NCI-H345 (cell line): ENCODE data around the gene MOSPD2.

ENCODE experiments used
- DNase-seq: peaks from one replicate; lab custom pipeline; 2025; lab: John Stamatoyannopoulos, UW

The MOSPD2 gene

GRCh38 chrX:14872851-14873675, at the start of gene MOSPD2, which contains the start of gene FANCB:
MOSPD2 (plus strand) TSS chrX:14873421; CDS start chrX:14873529, 108 bp downstream.
FANCB (minus strand) TSS chrX:14873069; CDS start chrX:14865510, 7,559 bp downstream.
- DNase-seq = peak; percentile 97

- no peak for DNase-seq
Measured at GRCh38 chrX:14825851-14826250, 47.4 kb upstream of the MOSPD2 start.

GRCh38 chrX:14826319-14826718, 46.9 kb upstream of the MOSPD2 start:
- no peak for DNase-seq

- no peak for DNase-seq
Measured at GRCh38 chrX:14829643-14830042, 43.6 kb upstream of the MOSPD2 start.

- DNase-seq = no peak
Measured at GRCh38 chrX:14832151-14832550, 41.1 kb upstream of the MOSPD2 start.

- no peak for DNase-seq
Measured at GRCh38 chrX:14832586-14832985, 40.6 kb upstream of the MOSPD2 start.

- DNase-seq = no peak
Measured at GRCh38 chrX:14837155-14837554, 36.1 kb upstream of the MOSPD2 start.

GRCh38 chrX:14843666-14844065, 29.6 kb upstream of the MOSPD2 start:
- no peak for DNase-seq

- no peak for DNase-seq
Measured at GRCh38 chrX:14851526-14851925, 21.7 kb upstream of the MOSPD2 start.

GRCh38 chrX:14864631-14865030, 8.6 kb upstream of the MOSPD2 start:
- no peak for DNase-seq

- no peak for DNase-seq
Measured at GRCh38 chrX:14865201-14865600, 8.0 kb upstream of the MOSPD2 start.

- DNase-seq = no peak
Measured at GRCh38 chrX:14871767-14872166, 1.5 kb upstream of the MOSPD2 start.

GRCh38 chrX:14872355-14872754, 866 bp upstream of the MOSPD2 start:
- no peak for DNase-seq

- no peak for DNase-seq
Measured at GRCh38 chrX:14873676-14874049, 442 bp downstream of the MOSPD2 start.

GRCh38 chrX:14875624-14876023, 2.4 kb downstream of the MOSPD2 start:
- DNase-seq = no peak

- DNase-seq = no peak
Measured at GRCh38 chrX:14883826-14884225, 10.6 kb downstream of the MOSPD2 start.

GRCh38 chrX:14884714-14885113, 11.5 kb downstream of the MOSPD2 start:
- no peak for DNase-seq

GRCh38 chrX:14886252-14886651, 13.0 kb downstream of the MOSPD2 start:
- DNase-seq = no peak

- no peak for DNase-seq
Measured at GRCh38 chrX:14896273-14896672, 23.1 kb downstream of the MOSPD2 start.

GRCh38 chrX:14897042-14897441, 23.8 kb downstream of the MOSPD2 start:
- no peak for DNase-seq

GRCh38 chrX:14899607-14900006, 26.4 kb downstream of the MOSPD2 start:
- no peak for DNase-seq

GRCh38 chrX:14902537-14902936, 29.3 kb downstream of the MOSPD2 start:
- peak; percentile 40 for DNase-seq

- no peak for DNase-seq
Measured at GRCh38 chrX:14903891-14904290, 30.7 kb downstream of the MOSPD2 start.

- no peak for DNase-seq
Measured at GRCh38 chrX:14913241-14913640, 40.0 kb downstream of the MOSPD2 start.
